Omental fat pad (tissue), 4 donors: ENCODE data around the gene GCK. TPM values are rescaled to one million over a fixed set of nuclear protein-coding genes. Genes with fewer than 3 reads are reported as not detected.

Experiments used
- ATAC-seq: fragments of 150-250 bp; one replicate; pipeline ENCODE4 v1.9.1; 2016; ENCODE audit warnings: mild to moderate bottlenecking, moderate library complexity; ENCODE audit not compliant: low FRiP score
- DNase-seq: peaks from one replicate; pipeline ENCODE4 v3.0.0-alpha.2; 2019; ENCODE audit warnings: low spot score
- total RNA-seq, 4 donors: library from RNA; depleted of rRNA; stranded (reverse); fragments of >200 nt; gene quantifications; one replicate each; pipeline ENCODE4 v1.1.0, GENCODE V29; 2016
- TF ChIP-seq, protein P1 (sequence below), 3 donors: fragments of 450-650 bp; IDR thresholded peaks; one replicate each; pipeline ENCODE4 v1.5.1; 2016 to 2017; ENCODE audit warnings: antibody characterized with exemption in 3 of 3, mild to moderate bottlenecking in 3 of 3, moderate library complexity in 2 of 3

Gene GCK
- total RNA-seq, 4 donors from 2014 or later, result 0.38 to 3.9 (median 1.1) TPM

- TF ChIP-seq, protein P1, sequence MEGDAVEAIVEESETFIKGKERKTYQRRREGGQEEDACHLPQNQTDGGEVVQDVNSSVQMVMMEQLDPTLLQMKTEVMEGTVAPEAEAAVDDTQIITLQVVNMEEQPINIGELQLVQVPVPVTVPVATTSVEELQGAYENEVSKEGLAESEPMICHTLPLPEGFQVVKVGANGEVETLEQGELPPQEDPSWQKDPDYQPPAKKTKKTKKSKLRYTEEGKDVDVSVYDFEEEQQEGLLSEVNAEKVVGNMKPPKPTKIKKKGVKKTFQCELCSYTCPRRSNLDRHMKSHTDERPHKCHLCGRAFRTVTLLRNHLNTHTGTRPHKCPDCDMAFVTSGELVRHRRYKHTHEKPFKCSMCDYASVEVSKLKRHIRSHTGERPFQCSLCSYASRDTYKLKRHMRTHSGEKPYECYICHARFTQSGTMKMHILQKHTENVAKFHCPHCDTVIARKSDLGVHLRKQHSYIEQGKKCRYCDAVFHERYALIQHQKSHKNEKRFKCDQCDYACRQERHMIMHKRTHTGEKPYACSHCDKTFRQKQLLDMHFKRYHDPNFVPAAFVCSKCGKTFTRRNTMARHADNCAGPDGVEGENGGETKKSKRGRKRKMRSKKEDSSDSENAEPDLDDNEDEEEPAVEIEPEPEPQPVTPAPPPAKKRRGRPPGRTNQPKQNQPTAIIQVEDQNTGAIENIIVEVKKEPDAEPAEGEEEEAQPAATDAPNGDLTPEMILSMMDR (IDR thresholded peaks at IDR 0.05), result no peak
- DNase-seq (no peak), ATAC-seq (no peak)
Measured at GRCh38 chr7:44112231-44112996, 76.8 kb downstream of the GCK start.

GRCh38 chr7:44111761-44112160, 77.5 kb downstream of the GCK start:
- TF ChIP-seq, protein P1 (IDR thresholded peaks at IDR 0.05), result no peak
- ATAC-seq (no peak), DNase-seq (no peak)

DNA sequence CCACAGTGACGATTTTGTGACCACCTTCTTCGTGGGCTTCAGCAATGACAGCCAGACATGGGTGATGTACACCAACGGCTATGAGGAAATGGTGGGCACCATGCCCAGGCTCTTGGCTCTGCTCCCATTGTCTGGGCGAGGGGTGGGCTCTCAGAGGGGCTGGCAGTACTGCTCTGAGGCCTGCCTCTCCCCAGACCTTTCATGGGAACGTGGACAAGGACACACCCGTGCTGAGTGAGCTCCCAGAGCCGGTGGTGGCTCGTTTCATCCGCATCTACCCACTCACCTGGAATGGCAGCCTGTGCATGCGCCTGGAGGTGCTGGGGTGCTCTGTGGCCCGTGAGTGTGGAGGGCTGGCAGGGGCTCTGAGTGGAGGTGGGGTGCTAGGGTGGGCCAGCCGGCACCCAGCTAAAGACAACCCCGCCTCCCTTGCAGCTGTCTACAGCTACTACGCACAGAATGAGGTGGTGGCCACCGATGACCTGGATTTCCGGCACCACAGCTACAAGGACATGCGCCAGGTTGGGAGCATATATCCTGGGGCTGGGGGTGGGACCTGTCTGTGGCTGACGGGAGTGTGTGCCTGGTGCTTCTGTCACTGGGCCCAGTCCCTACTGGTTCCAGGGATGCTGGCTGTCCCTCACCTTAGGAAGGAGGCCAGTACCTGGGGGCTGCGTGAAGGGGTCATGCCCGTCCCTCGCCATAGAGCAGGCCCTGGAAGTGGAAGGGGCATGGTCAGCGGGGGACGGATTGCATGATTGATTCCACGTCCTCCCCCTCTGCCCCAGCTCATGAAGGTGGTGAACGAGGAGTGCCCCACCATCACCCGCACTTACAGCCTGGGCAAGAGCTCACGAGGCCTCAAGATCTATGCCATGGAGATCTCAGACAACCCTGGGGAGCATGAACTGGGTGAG, 78.3 kb downstream of the GCK start:
- no peak for ATAC-seq
- TF ChIP-seq, protein P1 (IDR thresholded peaks at IDR 0.05), result no peak
- no peak for DNase-seq

GRCh38 chr7:44109991-44110390, 79.2 kb downstream of the GCK start:
- TF ChIP-seq, protein P1 (IDR thresholded peaks at IDR 0.05), result no peak
- DNase-seq (no peak), ATAC-seq (no peak)

DNA sequence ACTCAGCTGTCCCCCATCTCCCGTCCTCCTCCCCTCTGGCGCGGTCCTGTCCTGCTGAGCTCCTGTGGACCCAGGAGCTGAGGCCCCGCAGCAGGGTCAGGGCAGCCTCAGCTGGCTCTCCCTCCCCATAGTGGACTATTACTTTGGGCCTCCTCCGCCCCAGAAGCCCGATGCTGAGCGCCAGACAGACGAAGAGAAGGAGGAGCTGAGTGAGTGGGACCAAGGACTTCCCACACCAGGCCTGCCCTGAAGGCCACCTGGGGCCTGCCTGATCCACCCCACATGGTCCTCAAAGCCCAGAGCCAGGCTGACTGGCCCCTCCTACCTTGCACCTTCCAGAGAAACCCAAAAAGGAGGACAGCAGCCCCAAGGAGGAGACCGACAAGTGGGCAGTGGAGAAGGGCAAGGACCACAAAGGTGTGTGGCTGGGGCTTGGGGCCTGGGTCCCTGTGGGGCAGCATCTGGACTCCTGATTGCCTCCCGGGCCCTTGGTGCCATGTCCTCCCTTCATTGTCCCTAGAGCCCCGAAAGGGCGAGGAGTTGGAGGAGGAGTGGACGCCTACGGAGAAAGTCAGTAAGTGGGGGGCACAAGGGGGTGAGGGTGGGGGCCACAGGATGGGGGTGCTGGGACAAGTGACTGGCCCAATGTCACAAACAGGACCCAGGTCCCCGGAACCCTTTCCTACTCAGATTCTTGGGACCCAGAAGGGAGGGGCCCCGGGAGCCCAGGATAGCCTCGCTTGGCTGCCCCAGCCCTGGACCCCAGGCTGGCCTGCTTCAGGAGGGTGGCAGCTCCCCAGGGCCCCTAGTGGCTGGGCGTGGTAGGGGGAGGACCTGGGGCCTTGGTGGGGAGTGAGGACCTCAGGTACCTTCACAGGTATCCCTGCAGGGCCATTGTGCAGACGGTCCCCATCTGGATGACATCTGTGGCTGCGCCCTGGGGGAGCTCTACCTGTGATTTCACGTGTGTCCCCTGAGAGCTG, 80.2 kb downstream of the GCK start:
- DNase-seq (no peak), ATAC-seq (no peak)
- TF ChIP-seq, protein P1 (IDR thresholded peaks at IDR 0.05), result no peak

- DNase-seq (no peak), ATAC-seq (no peak)
- TF ChIP-seq, protein P1 (IDR thresholded peaks at IDR 0.05), result no peak
Measured at GRCh38 chr7:44107961-44108767, 81.1 kb downstream of the GCK start.
